HFFc6 (cell line): ENCODE results near the gene ZIC2. TPM values are rescaled to one million over a fixed set of nuclear protein-coding genes. Genes with fewer than 3 reads are reported as not detected.

ENCODE experiments used
- DNase-seq: peaks from one replicate; pipeline ENCODE4 v3.0.0-alpha.2; 2018
- H3K27ac Mint-ChIP-seq: 2 replicates; pipeline ENCODE4 v1.8.0; 2020; ENCODE audit warnings: mild to moderate bottlenecking, mixed read lengths
- H3K27me3 Mint-ChIP-seq: 2 replicates; pipeline ENCODE4 v1.8.0; 2021; ENCODE audit warnings: mild to moderate bottlenecking, moderate library complexity, mixed read lengths; ENCODE audit not compliant: insufficient read depth
- H3K36me3 Mint-ChIP-seq: 2 replicates; pipeline ENCODE4 v1.8.0; 2021; ENCODE audit warnings: low read depth, mixed read lengths
- H3K4me1 Mint-ChIP-seq: 2 replicates; pipeline ENCODE4 v1.8.0; 2020; ENCODE audit warnings: low read depth, mixed read lengths
- H3K4me3 Mint-ChIP-seq: 2 replicates; pipeline ENCODE4 v1.8.0; 2020; ENCODE audit warnings: mild to moderate bottlenecking, moderate library complexity, mixed read lengths
- H3K9me3 Mint-ChIP-seq: 2 replicates; pipeline ENCODE4 v1.8.0; 2020; ENCODE audit warnings: mild to moderate bottlenecking, mixed read lengths
- total RNA-seq, 6 experiments: library from RNA; stranded (reverse); fragmentation: NEBNext Ultra II Directional; extraction: Animal tissue kit (Norgen Biotek cat#: 25700); gene quantifications; 2 replicates in 1 of 6; 3 replicates in 5 of 6; pipeline ENCODE4 v1.2.3, GENCODE V29; 2021
- TF ChIP-seq, protein P1 (sequence below): fragments of 200-600 bp; sonication (generic); IDR thresholded peaks from 2 replicates; pipeline ENCODE4 v1.5.0; 2021; ENCODE audit warnings: antibody characterized with exemption, mild to moderate bottlenecking

Gene ZIC2
- total RNA-seq, 6 experiments from 2014 or later: 0.07 to 1.9 (median 1.2) TPM; not detected in 1

- Mint-ChIP-seq H3K27ac (no peak overlapping the region), H3K36me3 (no peaks in the 10 kb centered on the region), H3K4me1 (peaks cover 11% of the 10 kb centered on the region; the same call in 1 of the 2 replicates), H3K4me3 (peak overlapping the region; percentile 78; the same call in 1 of the 2 replicates), H3K9me3 (no peaks in the 10 kb centered on the region), H3K27me3 (peaks cover 67% of the 10 kb centered on the region)
- TF ChIP-seq, protein P1, sequence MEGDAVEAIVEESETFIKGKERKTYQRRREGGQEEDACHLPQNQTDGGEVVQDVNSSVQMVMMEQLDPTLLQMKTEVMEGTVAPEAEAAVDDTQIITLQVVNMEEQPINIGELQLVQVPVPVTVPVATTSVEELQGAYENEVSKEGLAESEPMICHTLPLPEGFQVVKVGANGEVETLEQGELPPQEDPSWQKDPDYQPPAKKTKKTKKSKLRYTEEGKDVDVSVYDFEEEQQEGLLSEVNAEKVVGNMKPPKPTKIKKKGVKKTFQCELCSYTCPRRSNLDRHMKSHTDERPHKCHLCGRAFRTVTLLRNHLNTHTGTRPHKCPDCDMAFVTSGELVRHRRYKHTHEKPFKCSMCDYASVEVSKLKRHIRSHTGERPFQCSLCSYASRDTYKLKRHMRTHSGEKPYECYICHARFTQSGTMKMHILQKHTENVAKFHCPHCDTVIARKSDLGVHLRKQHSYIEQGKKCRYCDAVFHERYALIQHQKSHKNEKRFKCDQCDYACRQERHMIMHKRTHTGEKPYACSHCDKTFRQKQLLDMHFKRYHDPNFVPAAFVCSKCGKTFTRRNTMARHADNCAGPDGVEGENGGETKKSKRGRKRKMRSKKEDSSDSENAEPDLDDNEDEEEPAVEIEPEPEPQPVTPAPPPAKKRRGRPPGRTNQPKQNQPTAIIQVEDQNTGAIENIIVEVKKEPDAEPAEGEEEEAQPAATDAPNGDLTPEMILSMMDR: no peak
- DNase-seq: no peak
Observed at GRCh38 chr13:99956473-99957349, 24.9 kb upstream of the ZIC2 start.

DNA sequence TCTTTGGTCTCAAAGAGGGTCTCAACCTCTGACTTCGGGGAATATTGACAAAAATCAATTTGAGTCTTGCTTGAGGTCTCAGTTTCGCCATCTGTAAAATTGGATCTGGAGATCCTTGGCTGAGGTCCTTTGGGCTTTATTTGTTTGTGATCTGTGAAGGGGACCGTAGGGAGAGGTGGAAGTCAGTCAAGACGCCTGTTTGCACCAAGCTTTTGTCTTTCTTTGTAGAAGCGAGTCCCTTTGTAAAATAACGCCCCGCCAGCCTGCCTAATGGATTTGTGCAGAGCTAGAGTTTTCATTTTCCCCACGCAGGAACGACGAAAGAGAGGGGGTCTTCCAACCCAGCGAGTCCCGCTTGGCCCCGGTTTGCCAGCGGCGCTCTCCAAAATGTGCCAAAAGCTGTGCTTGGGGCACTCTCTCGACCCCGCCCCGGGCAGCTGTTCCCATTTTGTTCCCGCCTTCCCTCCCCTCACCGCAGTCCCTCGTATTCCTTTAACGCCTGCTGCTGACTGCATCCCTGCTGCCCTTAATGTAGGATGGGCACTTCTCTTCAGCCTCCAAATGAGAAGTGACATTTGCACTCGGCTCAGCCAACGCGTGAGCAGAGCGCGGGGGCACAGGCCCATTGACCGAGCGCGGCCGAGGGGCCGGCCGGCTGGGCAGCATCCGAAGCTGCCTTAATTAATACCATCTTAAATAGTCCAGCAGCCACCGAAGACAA lies 23.0 kb upstream of the ZIC2 start:
- no peak for DNase-seq
- Mint-ChIP-seq H3K27ac (no peak overlapping the region), H3K9me3 (no peaks in the 10 kb centered on the region), H3K36me3 (no peaks in the 10 kb centered on the region), H3K27me3 (peaks cover 52% of the 10 kb centered on the region), H3K4me1 (peaks cover 11% of the 10 kb centered on the region; the same call in 1 of the 2 replicates), H3K4me3 (no peak overlapping the region)
- TF ChIP-seq, protein P1: no peak

- Mint-ChIP-seq H3K36me3 (no peaks in the 10 kb centered on the region), H3K27me3 (peaks cover 51% of the 10 kb centered on the region), H3K9me3 (no peaks in the 10 kb centered on the region), H3K4me3 (no peak overlapping the region), H3K4me1 (peaks cover 11% of the 10 kb centered on the region; the same call in 1 of the 2 replicates), H3K27ac (no peak overlapping the region)
- no peak for DNase-seq
- TF ChIP-seq, protein P1: no peak
Observed at GRCh38 chr13:99959127-99959539, 22.5 kb upstream of the ZIC2 start.

- Mint-ChIP-seq H3K27me3 (peaks cover 47% of the 10 kb centered on the region), H3K36me3 (no peaks in the 10 kb centered on the region), H3K4me3 (peak overlapping the region; percentile 34; the same call in 1 of the 2 replicates), H3K9me3 (no peaks in the 10 kb centered on the region), H3K27ac (no peak overlapping the region), H3K4me1 (peaks cover 11% of the 10 kb centered on the region; the same call in 1 of the 2 replicates)
- DNase-seq: no peak
- TF ChIP-seq, protein P1: 0 out of 2 replicates have a peak, but pooled peaks have one; percentile 6
Observed at GRCh38 chr13:99959540-99960230, 21.9 kb upstream of the ZIC2 start.

- H3K4me3 Mint-ChIP-seq: no peak overlapping the region
- TF ChIP-seq, protein P1: no peak
- H3K36me3 Mint-ChIP-seq: no peaks in the 10 kb centered on the region
- H3K4me1 Mint-ChIP-seq: peaks cover 11% of the 10 kb centered on the region; the same call in 1 of the 2 replicates
- no peaks in the 10 kb centered on the region for H3K9me3 Mint-ChIP-seq
- DNase-seq: no peak
- H3K27me3 Mint-ChIP-seq: peaks cover 47% of the 10 kb centered on the region
- no peak overlapping the region for H3K27ac Mint-ChIP-seq
Observed at GRCh38 chr13:99960663-99961311, 20.8 kb upstream of the ZIC2 start.
